ENCODE results near the gene DTYMK. TPM values are rescaled to one million over a fixed set of nuclear protein-coding genes. Genes with fewer than 3 reads are reported as not detected.

DTYMK gene
- 19.5 and 20.1 TPM in 2 replicates for total RNA-seq
- polyA plus RNA-seq (2012), result 26.2 TPM

- peak; percentile 98 for DNase-seq (ENCODE audit: low read depth)
Observed at GRCh38 chr2:241686650-241687425, at the start of gene DTYMK. Gene DTYMK, minus strand, starts transcription at chr2:241686815. Its CDS starts 32 bp downstream, at chr2:241686783.

DNA sequence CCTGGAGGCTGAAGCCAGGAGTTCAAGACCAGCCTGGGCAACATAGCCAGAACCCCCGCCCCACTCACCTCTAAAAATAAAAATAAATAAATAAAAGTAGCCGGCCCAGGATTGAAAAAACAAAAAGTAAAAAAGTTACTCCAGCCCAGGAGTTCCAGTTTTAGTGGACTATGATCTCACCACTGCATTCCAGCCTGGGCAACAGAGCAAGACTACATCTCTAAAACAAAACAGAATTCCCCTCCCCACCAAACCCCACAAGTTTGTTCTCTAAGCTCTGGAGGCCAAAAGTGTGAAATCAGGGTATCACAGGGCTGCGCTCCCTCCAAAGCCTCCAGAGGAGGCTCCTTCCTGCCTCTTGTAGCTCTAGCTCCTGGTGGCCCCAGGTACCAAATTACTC, 49.5 kb upstream of the DTYMK start:
- no peak for DNase-seq (ENCODE audit: low read depth)

GRCh38 chr2:241734467-241735208, 48.0 kb upstream of the DTYMK start, which contains the start of gene D2HGDH:
Gene D2HGDH, plus strand, starts transcription at chr2:241734630. Its CDS starts 595 bp downstream, at chr2:241735225.
- DNase-seq (ENCODE audit: low read depth), result peak; percentile 84

- no peak for DNase-seq (ENCODE audit: low read depth)
Observed at GRCh38 chr2:241734208-241734466, 47.5 kb upstream of the DTYMK start.

- no peak for DNase-seq (ENCODE audit: low read depth)
Observed at GRCh38 chr2:241733391-241734207, 47.0 kb upstream of the DTYMK start.

DNA sequence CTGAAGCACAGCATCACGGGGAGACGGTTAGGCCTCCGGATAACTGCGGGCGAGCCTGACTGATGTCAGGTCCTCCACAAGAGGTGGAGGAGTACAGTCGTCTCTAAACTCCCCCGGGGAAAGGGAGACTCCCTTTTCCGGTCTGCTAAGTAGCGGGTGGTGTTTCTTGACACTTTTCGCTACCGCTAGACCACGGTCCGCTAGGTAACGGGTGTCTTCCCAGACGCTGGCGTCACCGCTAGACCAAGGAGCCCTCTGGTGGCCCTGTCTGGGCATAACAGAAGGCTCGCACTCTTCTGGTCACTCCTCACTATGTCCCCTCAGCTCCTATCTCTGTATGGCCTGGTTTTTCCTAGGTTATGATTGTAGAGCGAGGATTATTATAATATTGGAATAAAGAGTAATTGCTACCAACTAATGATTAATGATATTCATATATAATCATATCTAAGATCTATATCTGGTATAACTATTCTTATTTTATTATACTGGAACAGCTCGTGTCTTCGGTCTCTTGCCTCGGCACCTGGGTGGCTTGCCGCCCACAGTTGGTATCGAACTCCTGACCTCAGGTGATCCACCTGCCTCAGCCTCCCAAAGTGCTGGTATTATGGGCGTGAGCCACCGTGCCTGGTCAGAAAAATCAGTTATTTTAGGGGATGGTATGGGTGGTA, 46.0 kb upstream of the DTYMK start:
- DNase-seq (ENCODE audit: low read depth), result peak; percentile 49

DNA sequence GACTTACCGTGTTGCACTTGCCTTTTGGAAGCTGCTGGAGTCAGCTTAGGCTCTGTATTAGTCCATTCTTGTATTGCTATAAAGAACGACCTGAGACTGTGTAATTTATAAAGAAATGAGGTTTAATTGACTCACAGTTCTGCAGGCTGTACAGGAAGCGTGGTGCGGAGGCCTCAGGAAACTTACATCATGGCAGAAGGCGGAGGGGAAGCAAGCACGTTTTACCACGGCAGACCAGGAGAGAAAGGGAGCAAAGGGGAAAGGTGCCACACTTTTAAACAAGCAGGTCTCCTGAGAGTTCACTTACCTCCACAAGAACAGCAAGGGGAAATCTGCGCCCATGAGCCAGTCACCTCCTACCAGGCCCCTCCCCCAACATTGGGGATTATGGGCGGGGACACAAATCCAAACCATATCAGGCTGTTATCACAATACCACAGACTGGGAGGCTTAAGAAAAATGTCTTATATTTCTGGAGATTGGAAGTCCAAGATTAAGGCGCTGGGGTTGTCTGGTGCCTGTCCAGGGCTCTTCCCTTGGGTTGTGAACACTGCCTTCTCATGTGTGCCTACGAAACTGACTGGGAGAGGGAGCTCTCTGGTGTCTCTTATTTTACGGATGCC, 44.2 kb upstream of the DTYMK start:
- no peak for DNase-seq (ENCODE audit: low read depth)

GRCh38 chr2:241729868-241730267, 43.3 kb upstream of the DTYMK start:
- no peak for DNase-seq (ENCODE audit: low read depth)

GRCh38 chr2:241728627-241729026, 42.0 kb upstream of the DTYMK start:
- DNase-seq (ENCODE audit: low read depth), result peak; percentile 83

DNA sequence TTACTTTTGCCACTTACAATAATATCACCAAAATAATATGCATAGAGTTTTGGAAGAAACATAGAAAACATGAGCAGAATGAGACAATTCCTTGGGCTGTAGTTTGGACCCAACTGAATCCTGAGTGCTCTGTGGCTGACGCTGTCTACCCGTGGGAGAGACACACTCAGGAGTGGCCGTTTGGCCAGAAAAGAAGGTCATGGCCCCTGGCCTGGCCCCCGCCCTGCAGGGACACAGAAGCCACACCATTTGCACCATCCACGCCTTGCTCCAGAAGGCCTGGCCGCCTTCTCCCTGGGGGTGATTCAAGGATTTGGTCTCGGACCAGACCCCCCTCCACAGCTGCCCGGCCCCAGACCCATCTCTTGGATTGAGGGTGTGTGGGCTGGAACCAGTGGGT, 41.4 kb upstream of the DTYMK start:
- DNase-seq (ENCODE audit: low read depth), result no peak

- DNase-seq (ENCODE audit: low read depth), result no peak
Observed at GRCh38 chr2:241726459-241726858, 39.8 kb upstream of the DTYMK start.

GRCh38 chr2:241724975-241725870, 38.6 kb upstream of the DTYMK start:
- DNase-seq (ENCODE audit: low read depth), result no peak

DNA sequence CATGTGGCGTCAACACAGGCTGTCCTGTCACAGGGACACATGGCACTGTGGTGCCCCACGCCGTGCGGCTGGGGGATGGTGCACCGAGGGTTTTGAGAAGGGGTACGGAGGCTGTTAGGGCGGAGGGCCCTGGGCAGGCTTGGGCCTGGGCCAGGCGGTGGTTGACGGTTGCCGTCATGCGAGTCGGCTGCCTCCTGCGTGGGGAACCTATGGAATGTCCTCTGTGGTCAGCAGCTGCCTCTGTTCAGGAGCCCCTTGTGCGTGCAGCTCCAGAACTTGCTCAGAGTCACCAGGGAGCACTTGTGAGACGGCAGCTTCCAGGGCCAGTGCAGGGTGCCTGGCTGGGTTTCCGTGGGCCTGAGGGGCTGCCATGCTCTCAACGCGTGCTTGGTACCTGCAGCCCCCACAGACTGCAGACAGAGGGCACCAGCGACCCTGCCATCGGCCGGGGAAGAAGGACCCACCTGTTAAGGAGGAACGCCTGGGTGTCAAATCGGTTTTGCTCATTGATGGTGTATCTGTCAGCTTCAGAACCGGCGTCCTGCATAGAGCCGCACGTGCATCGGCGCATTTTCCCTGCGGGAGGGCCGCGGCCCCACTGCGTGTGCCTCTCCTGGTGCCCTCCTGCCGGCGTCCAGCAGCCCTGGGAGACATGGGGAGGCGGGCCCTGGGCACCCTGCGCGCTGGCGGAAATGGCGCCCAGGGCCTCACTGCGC, 37.8 kb upstream of the DTYMK start:
- no peak for DNase-seq (ENCODE audit: low read depth)

- DNase-seq (ENCODE audit: low read depth), result no peak
Observed at GRCh38 chr2:241722896-241723454, 36.4 kb upstream of the DTYMK start.

GRCh38 chr2:241721852-241722251, 35.2 kb upstream of the DTYMK start:
- DNase-seq (ENCODE audit: low read depth), result no peak

- no peak for DNase-seq (ENCODE audit: low read depth)
Observed at GRCh38 chr2:241720560-241720959, 33.9 kb upstream of the DTYMK start.

DNA sequence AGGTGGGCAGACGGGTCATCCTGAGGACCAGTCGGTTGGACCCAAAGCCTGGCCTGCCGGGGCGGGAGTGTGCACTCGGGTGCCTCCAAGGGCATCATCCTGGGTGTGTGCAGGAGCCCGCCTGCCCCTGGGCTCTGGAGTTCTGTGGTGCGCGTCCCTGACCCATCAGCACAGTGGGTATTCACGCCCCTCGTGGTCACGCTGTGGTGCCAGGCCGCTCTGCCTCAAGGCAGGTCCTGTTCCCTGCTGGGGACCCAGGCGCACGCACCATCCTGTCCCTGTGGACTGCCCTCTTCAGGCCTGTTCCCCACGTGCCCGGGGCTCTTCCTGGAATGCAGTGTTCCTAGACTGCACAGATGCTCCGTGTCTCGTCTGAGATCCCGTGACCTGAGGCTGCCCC, 33.5 kb upstream of the DTYMK start:
- DNase-seq (ENCODE audit: low read depth), result no peak

DNA sequence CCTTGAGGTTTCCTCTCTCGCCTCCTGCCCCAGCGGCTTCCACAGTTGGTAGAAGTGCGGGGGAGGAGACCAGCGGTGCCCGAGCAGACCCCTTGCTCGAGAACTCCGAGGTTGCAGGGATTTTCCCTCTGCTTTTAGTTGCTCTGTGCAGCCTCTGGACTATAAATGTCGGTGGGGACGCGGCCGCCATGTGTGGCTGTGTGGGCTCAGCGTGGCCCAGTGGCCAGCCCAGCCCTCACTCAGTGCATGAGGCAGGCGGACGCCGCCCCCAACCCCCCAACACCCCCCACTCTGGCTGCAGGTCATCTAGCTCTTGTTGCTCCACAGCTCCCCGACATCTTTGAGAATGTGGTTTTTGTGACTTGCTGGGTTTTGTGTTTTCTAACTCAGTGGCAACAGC, 32.5 kb upstream of the DTYMK start:
- DNase-seq (ENCODE audit: low read depth), result no peak

DNA sequence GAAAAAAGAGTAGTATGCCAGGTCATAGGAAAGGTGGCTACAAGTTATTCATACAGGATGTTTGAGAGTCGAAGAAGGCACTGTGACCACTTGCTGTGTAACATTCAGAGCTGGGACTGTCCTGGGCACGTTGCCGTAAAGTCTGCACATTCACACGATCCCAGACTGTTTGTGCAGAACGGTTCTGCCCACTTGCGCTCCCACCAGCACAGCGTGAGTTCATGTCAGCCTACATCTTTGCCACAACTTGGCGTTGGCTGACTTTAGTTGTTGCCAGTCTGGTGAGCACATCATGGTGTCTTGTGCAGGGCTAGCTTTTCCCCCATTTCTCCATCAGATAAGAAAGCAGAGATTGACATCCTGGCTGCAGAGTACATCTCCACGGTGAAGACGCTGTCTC, 22.3 kb upstream of the DTYMK start:
- DNase-seq (ENCODE audit: low read depth), result no peak

Measured in myocyte (in vitro differentiated cells).